ENCODE measurements around the gene MKX.

MKX gene

DNA sequence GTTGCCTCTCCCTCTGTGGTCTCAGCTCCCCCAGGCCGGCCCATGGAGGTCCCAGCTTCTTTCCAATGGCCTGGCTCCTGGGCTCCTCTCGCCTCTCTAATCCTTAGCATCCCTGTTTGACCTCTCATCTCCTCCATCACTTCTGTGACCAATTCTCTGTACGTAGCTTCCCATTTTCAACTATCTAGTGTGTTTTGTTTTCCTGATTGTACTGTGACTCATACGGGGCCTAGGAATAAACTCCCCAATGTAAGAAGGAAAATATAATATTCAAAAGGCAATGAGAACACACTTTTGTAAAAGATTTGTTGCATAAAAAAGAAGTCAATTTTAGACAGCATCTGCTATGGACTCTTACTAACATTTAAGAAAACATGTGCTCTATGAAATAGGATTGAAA, 90.3 kb downstream of the MKX start:
- FAIRE-seq: no peak

DNA sequence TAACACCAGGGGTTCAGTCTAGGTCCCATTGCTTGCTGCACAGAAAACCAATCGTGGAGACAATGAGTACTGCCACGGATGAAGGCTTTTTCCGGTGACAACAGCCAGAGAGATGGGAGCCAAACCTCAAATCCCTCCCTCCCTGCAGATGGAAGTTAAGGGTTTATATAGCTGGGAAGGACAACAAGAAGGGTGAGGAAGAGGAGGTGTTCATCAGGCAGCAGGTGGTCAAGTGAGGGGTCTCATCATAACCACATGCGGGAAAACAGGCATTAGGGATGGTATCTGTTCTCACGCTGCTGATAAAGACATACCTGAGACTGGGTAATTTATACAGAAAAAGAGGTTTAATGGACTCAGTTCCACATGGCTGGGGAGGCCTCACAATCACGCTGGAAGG, 91.3 kb downstream of the MKX start:
- DNase-seq (ENCODE audit: low spot score) (no peak), FAIRE-seq (no peak)

More for the DNA sequence above, 90.3 kb downstream of the MKX start:
- DNase-seq (ENCODE audit: low spot score): no peak

DNA sequence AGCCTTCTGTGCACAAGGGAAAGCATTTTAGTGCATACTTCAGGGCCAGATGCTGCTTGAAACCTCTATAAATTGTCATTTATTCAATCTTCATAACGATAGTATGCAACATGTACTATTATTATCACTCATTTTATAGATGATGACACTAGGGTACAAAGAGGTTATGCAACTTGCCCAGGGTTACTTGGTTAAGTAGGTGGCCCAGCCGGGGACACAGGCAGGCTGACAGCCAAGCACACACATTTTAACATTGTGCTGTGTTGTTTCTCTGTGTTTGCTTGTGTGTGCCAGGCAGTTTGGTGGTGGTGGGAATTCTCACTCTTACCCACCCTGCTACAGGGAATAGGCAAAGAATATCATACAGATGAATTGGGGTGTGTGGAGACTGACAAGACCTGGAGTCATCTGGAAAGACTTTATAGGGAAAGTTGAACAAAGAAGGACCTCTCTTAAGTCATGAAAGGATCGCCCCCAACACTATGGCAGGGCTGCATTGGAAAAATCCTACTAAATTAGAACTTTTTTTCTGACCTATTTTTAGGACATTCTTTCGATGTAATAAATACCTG, 98.9 kb downstream of the MKX start:
- no peak for DNase-seq (ENCODE audit: low spot score)
- no peak for FAIRE-seq

- no peak for FAIRE-seq
- DNase-seq (ENCODE audit: low spot score): no peak
Observed at GRCh38 chr10:27646194-27646593, 99.4 kb downstream of the MKX start.

- DNase-seq (ENCODE audit: low spot score): no peak
- FAIRE-seq: no peak
Observed at GRCh38 chr10:27644307-27644939, 101.2 kb downstream of the MKX start.

- no peak for FAIRE-seq
- no peak for DNase-seq (ENCODE audit: low spot score)
Observed at GRCh38 chr10:27643301-27643700, 102.3 kb downstream of the MKX start.

DNA sequence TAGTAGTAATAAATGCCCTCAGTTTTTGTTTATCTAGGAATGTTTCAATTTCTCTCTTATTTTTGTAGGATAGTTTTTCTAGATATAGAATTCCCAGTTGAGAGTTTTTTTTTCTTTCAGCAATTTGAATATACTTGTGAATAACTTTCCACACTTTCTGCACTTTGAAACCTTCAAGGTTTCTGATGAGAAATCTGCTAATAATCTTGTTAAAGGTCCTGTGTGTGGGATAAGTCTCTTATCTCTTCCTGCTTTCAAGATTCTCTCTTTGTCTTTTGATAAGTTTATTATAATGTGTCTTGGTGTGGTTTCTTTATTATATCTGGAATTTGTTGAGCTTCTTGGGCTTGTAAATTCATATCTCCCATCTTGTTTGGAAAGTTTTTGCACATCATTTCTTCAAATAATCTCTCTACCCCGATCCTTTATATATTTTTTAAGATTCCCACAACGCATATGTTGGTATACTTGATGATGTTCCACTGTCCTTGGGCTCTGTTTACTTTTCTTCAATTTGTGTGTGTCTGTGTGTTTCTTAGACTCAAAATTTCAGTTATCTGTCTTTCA, 103.5 kb downstream of the MKX start:
- no peak for DNase-seq (ENCODE audit: low spot score)
- FAIRE-seq: no peak

- FAIRE-seq: no peak
Observed at GRCh38 chr10:27638071-27638750, 107.4 kb downstream of the MKX start.

GRCh38 chr10:27637601-27638000, 108.0 kb downstream of the MKX start:
- FAIRE-seq (no peak), DNase-seq (ENCODE audit: low spot score) (no peak)

More at GRCh38 chr10:27638071-27638750, 107.4 kb downstream of the MKX start:
- no peak for DNase-seq (ENCODE audit: low spot score)

DNA sequence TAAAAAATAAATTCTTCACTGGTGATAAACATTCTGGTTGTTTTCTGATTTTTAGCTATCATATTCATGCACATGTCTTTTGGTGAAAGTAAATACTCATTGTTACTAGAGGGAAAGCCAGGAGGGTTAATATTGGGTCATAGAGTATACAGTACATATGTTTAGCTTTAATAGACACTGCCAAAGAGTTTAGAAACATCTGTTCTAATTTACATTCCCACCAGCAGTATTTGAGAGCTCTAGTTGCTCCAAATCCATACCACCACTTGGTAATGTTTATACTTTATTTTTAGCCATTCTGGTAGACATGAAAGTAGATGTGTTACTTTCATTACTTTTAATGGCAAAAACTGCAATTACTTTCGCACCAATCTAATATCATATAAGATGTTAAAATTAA, 108.8 kb downstream of the MKX start:
- no peak for FAIRE-seq

DNA sequence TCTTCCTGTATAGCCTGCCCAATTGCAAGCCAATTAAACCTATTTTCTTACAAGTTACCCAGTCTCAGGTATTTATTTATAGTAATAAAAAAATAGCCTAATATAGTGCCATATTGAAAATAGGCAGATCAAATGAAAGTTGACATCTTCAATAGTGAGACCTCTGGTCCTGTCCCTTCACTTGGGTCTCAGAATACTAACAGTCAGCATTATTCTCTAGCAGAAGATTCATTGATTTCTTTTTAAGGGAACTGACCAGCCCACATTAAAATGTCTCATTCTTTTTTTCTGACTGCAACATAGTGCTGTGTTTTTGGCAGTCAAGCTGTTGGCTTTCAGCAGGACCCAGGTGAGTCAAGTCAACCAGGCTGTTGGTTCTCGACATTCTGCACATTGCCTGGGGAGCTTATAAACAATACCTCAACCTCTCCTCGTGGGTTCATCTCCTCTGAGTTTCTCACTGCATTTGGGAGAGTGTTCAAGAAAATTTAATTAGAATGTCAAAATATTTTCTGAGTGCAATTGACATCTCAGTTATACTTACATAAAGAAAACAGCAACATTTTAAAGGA, 109.8 kb downstream of the MKX start:
- FAIRE-seq (no peak), DNase-seq (ENCODE audit: low spot score) (no peak)

More for the DNA sequence above, 108.8 kb downstream of the MKX start:
- no peak for DNase-seq (ENCODE audit: low spot score)

DNA sequence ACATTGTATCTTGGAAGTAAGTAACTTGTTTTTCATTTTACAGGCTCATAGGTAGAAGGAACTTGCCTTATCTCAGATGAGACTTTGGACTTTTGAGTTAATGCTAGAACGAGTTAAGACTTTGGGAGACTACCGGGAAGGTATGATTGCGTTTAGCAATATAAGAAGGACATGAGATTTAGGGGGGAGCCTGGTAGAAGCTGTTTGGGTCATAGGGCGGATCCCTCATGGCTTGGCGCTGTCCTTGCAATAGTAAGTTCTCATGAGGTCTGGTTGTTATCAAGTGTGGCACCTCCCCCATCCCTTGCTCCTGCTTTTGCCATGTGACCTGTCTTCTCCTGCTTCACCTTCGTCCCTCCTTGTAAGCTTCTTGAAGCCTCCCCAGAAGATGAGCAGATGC, 110.3 kb downstream of the MKX start:
- no peak for FAIRE-seq
- DNase-seq (ENCODE audit: low spot score): no peak

DNA sequence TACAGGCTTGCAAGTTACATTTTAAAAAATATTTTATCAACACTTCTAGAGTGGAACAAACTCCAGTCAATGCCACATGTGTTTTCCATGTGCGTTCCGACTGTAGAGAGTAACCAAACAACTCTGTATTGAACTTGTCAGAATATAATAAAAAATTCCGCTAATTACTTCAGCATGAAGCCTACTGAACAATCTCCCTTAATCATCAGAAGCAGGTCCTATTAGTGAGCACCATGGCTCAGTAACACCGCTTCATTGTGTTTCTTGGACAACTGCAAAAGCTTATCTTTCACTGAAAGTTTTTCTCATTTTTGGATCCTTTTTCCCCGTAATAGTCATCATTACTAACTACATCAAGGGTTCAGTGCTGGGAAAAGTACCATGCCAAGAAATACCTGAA, 117.0 kb downstream of the MKX start:
- no peak for FAIRE-seq

GRCh38 chr10:27626890-27627289, 118.7 kb downstream of the MKX start:
- DNase-seq (ENCODE audit: low spot score) (no peak), FAIRE-seq (no peak)

More for the DNA sequence above, 117.0 kb downstream of the MKX start:
- no peak for DNase-seq (ENCODE audit: low spot score)

DNA sequence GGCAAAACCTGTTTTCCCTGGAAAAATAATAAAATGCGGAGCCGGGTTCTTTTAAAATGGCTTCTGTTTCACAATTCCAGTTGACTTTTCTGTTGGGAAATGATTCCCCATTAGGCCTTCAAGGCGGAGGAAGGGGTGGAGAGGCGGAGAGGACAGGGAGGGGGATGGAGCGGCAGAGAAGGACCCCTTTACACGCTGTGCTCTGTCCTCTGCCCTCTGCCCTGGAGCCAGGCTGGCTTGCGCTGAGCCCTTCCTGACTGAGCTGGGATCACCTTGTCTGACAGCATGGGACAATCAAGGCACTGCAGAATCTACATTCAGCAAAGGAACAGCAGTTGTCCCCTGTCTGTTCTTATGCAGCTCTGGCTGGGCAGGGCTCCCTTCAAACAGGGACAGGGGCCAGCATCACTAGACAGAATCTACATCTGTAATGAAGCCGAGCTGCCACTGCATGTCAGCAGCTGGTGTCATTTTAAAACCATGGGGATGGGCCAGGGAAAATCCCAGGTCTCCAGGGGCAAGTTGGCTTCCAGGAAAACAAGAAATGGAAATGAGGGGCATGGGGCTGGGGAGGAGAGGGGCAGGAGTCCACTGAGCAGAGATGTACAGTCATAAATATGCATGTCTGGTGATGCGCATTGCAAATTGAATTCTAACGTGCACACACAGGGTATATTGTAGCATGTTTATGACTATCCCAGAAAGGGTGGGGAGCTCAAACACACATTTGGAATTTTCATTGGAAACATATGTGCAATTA, 120.0 kb downstream of the MKX start:
- no peak for FAIRE-seq

DNA sequence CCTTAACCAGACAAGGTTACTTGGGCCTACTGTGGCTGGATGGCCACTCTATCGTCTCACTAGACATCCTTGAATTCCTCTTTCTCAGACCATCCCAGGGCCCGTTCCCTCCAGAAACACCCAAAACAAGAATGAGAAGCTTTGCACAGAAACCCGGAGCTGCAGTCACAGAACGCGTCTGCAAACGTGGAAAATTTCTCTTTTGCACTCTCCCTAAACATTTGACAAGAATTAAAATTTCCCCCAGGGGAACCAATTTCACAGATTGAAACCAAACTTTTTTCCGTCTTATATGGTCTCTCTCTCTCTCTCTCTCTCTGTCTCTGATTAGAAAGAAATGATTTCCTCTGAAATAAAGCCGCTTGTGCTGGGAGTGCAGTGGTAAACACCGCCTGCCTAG, 120.7 kb downstream of the MKX start:
- DNase-seq (ENCODE audit: low spot score) (no peak), FAIRE-seq (no peak)

More for the DNA sequence above, 120.0 kb downstream of the MKX start:
- no peak for DNase-seq (ENCODE audit: low spot score)
